H9 (cell line): Measurements from ENCODE around the gene GLT1D1. TPM values are rescaled to one million over a fixed set of nuclear protein-coding genes. Genes with fewer than 3 reads are reported as not detected.
A peak's percentile ranks its signal among the peaks of the same experiment; 100 is the strongest.

Experiments used
- DNase-seq: peaks from one replicate; pipeline ENCODE4 v3.0.0-alpha.2; 2017
- H2AFZ ChIP-seq: one replicate; pipeline ENCODE4 v1.6.1; 2013; ENCODE audit warnings: mild to moderate bottlenecking, low read length, control low read depth, moderate library complexity
- H2AK5ac ChIP-seq: 2 replicates; pipeline ENCODE4 v1.6.1; 2013; ENCODE audit warnings: low read length, control low read depth, mixed read lengths; ENCODE audit not compliant: insufficient read length
- H2BK120ac ChIP-seq: one replicate; pipeline ENCODE4 v1.6.1; 2013; ENCODE audit warnings: low read depth, mild to moderate bottlenecking, low read length, control low read depth, inconsistent platforms; ENCODE audit not compliant: poor library complexity, severe bottlenecking
- H2BK12ac ChIP-seq: 2 replicates; pipeline ENCODE4 v1.6.1; 2013; ENCODE audit warnings: low read length, control low read depth, mixed read lengths, low read depth; ENCODE audit not compliant: insufficient read length
- H2BK15ac ChIP-seq: 2 replicates; pipeline ENCODE4 v1.6.1; 2013; ENCODE audit warnings: low read depth, low read length, control low read depth
- H2BK20ac ChIP-seq: one replicate; pipeline ENCODE4 v1.6.1; 2013; ENCODE audit warnings: low read depth, mild to moderate bottlenecking, low read length, control low read depth, inconsistent platforms; ENCODE audit not compliant: poor library complexity, severe bottlenecking
- H2BK5ac ChIP-seq: 2 replicates; pipeline ENCODE4 v1.6.1; 2013; ENCODE audit warnings: low read length, control low read depth, mixed read lengths; ENCODE audit not compliant: insufficient read length
- H3K14ac ChIP-seq: 2 replicates; pipeline ENCODE4 v1.6.1; 2013; ENCODE audit warnings: low read length, control low read depth; ENCODE audit not compliant: insufficient read depth
- H3K18ac ChIP-seq: 2 replicates; pipeline ENCODE4 v1.6.1; 2013; ENCODE audit warnings: low read depth, mild to moderate bottlenecking, mixed read lengths, low read length, control low read depth; ENCODE audit not compliant: insufficient read length
- H3K23ac ChIP-seq: 2 replicates; pipeline ENCODE4 v1.6.1; 2013; ENCODE audit warnings: low read length, control low read depth, mixed read lengths, low read depth; ENCODE audit not compliant: insufficient read length
- H3K23me2 ChIP-seq: 2 replicates; pipeline ENCODE4 v1.6.1; 2013; ENCODE audit warnings: low read depth, mild to moderate bottlenecking, mixed read lengths, low read length, control low read depth; ENCODE audit not compliant: insufficient read length, poor library complexity, severe bottlenecking
- H3K27ac ChIP-seq: 2 replicates; pipeline ENCODE4 v1.5.1; 2013; ENCODE audit warnings: low read length, control low read depth, mixed read lengths, low read depth; ENCODE audit not compliant: insufficient read length
- H3K27me3 ChIP-seq: 2 replicates; pipeline ENCODE4 v1.6.1; 2013; ENCODE audit warnings: low read length, control low read depth, inconsistent platforms; ENCODE audit not compliant: insufficient read depth
- H3K4ac ChIP-seq: 2 replicates; pipeline ENCODE4 v1.6.1; 2013; ENCODE audit warnings: low read depth, mild to moderate bottlenecking, control low read depth, inconsistent platforms, low read length, moderate library complexity
- H3K4me1 ChIP-seq: 2 replicates; pipeline ENCODE4 v1.6.1; 2013; ENCODE audit warnings: low read length, control low read depth, inconsistent platforms; ENCODE audit not compliant: insufficient read depth
- H3K4me2 ChIP-seq: 2 replicates; pipeline ENCODE4 v1.6.1; 2013; ENCODE audit warnings: low read length, control low read depth, mixed read lengths; ENCODE audit not compliant: insufficient read length, insufficient read depth
- H3K56ac ChIP-seq: 2 replicates; pipeline ENCODE4 v1.6.1; 2013; ENCODE audit warnings: low read depth, mild to moderate bottlenecking, mixed read lengths, low read length, control low read depth; ENCODE audit not compliant: insufficient read length
- H3K79me1 ChIP-seq: 2 replicates; pipeline ENCODE4 v1.6.1; 2013; ENCODE audit warnings: low read depth, mild to moderate bottlenecking, moderate library complexity, low read length, control low read depth, inconsistent platforms; ENCODE audit not compliant: insufficient read depth, poor library complexity, severe bottlenecking
- H3K79me2 ChIP-seq: 2 replicates; pipeline ENCODE4 v1.6.1; 2013; ENCODE audit warnings: low read length, control low read depth, inconsistent platforms; ENCODE audit not compliant: insufficient read depth
- H3K9ac ChIP-seq: 2 replicates; pipeline ENCODE4 v1.6.1; 2013; ENCODE audit warnings: low read length, control low read depth, mixed read lengths; ENCODE audit not compliant: insufficient read length; ENCODE audit errors: extremely low read depth
- H3K9me3 ChIP-seq: one replicate; pipeline ENCODE4 v1.6.1; 2013; ENCODE audit warnings: low read depth, low read length, inconsistent platforms; ENCODE audit not compliant: control insufficient read depth
- H3T11ph ChIP-seq: one replicate; pipeline ENCODE4 v1.6.1; 2013; ENCODE audit warnings: mild to moderate bottlenecking, low read length, control low read depth, inconsistent platforms
- H4K20me1 ChIP-seq: one replicate; pipeline ENCODE4 v1.6.1; 2013; ENCODE audit not compliant: control insufficient read depth, insufficient read length, insufficient read depth
- H4K5ac ChIP-seq: 2 replicates; pipeline ENCODE4 v1.6.1; 2013; ENCODE audit warnings: low read depth, mild to moderate bottlenecking, mixed read lengths, low read length, control low read depth; ENCODE audit not compliant: insufficient read length
- H4K8ac ChIP-seq: replicated peaks from 2 replicates; pipeline ENCODE4 v1.6.1; 2013; ENCODE audit warnings: low read length, control low read depth, mixed read lengths, low read depth; ENCODE audit not compliant: insufficient read length
- H4K91ac ChIP-seq: 2 replicates; pipeline ENCODE4 v1.6.1; 2013; ENCODE audit warnings: low read depth, mild to moderate bottlenecking, moderate library complexity, mixed read lengths, low read length, control low read depth; ENCODE audit not compliant: insufficient read length
- H3K27ac Mint-ChIP-seq, 3 experiments: 2 replicates in 2 of 3; 3 replicates in 1 of 3; pipeline ENCODE4 v1.8.0; 2020 to 2021; ENCODE audit warnings: mixed read lengths in 3 of 3, mild to moderate bottlenecking in 1 of 3, moderate library complexity in 1 of 3
- H3K27me3 Mint-ChIP-seq: 2 replicates; pipeline ENCODE4 v1.8.0; 2021; ENCODE audit warnings: low read depth, mild to moderate bottlenecking, moderate library complexity, mixed read lengths
- H3K36me3 Mint-ChIP-seq, 3 experiments: 2 replicates in 2 of 3; 3 replicates in 1 of 3; pipeline ENCODE4 v1.8.0; 2020 to 2021; ENCODE audit warnings: low read depth in 3 of 3, mixed read lengths in 3 of 3; ENCODE audit not compliant: insufficient read depth in 1 of 3
- H3K4me1 Mint-ChIP-seq, 2 experiments: 2 replicates each; pipeline ENCODE4 v1.8.0; 2020; ENCODE audit warnings: mixed read lengths in 2 of 2
- H3K4me3 Mint-ChIP-seq, 2 experiments: 2 replicates in 1 of 2; 3 replicates in 1 of 2; pipeline ENCODE4 v1.8.0; 2020 to 2021; ENCODE audit warnings: mild to moderate bottlenecking in 2 of 2, mixed read lengths in 2 of 2, moderate library complexity in 1 of 2
- H3K9me3 Mint-ChIP-seq, 2 experiments: 2 replicates in 1 of 2; 3 replicates in 1 of 2; pipeline ENCODE4 v1.8.0; 2020; ENCODE audit warnings: mild to moderate bottlenecking in 2 of 2, mixed read lengths in 2 of 2, moderate library complexity in 1 of 2
- WGBS: extraction: QIAGEN DNeasy Blood & Tissue Kit; methylation state at CpG from one replicate; pipeline ENCODE4 v1.1.7; 2013; ENCODE audit warnings: missing lambda C conversion rate, low lambda C conversion rate, mixed read lengths; ENCODE audit not compliant: insufficient read length; ENCODE audit errors: extremely low coverage; 5-methylcytosine and 5-hydroxymethylcytosine counted together
- total RNA-seq: library from RNA; stranded (reverse); gene quantifications from 2 replicates; pipeline ENCODE4 v1.2.1, GENCODE V29; 2021
- TF ChIP-seq, protein P1 (sequence below): fragments of 200-600 bp; sonication (generic); conservative IDR thresholded peaks from 3 replicates; pipeline ENCODE4 v1.8.0; 2021; ENCODE audit warnings: antibody characterized with exemption, mild to moderate bottlenecking

GLT1D1 gene
- total RNA-seq, 1 experiment from 2014 or later, result 7.0 TPM

DNA sequence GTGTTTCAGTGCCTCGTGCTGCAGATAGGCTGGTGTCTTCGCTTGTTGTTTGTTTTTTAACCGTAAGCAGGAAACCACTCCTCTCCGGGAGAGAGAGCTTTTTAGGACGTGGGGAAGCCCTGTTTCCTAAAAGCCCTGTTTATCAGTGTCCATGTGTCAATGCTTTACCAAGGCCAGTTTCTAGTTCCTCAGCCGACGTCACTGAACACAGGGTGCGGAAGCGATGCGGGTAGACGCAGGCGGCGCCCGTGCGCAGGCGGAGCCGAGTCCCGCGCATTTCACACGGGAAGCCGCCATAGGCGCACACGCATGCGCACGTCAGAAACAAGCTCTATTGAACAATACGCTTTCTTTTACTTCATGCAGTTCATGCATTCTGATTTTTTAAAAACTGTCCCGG lies 79.8 kb downstream of the GLT1D1 start:
- Histone ChIP-seq H3K18ac (no peak overlapping the region), H2AFZ (no peak overlapping the region), H3K79me1 (no peaks in the 10 kb centered on the region), H2AK5ac (no peak overlapping the region), H2BK12ac (no peak overlapping the region), H3T11ph (no peak overlapping the region), H3K9ac (no peak overlapping the region), H3K4me1 (no peaks in the 10 kb centered on the region), H3K27me3 (no peaks in the 10 kb centered on the region), H3K27ac (no peak overlapping the region), H2BK15ac (no peak overlapping the region), H3K4me2 (no peak overlapping the region), H2BK120ac (no peak overlapping the region), H4K91ac (no peak overlapping the region), H3K23me2 (no peaks in the 10 kb centered on the region), H3K79me2 (no peaks in the 10 kb centered on the region), H4K8ac (no peak overlapping the region), H3K23ac (no peak overlapping the region), H3K14ac (no peak overlapping the region), H2BK20ac (no peak overlapping the region), H3K4ac (no peak overlapping the region), H2BK5ac (no peak overlapping the region), H3K9me3 (no peaks in the 10 kb centered on the region), H4K20me1 (no peaks in the 10 kb centered on the region), H4K5ac (no peak overlapping the region), H3K56ac (no peak overlapping the region)
- no CpG with 5 or more reads among the region's 27 CpGs for WGBS
- TF ChIP-seq, protein P1, sequence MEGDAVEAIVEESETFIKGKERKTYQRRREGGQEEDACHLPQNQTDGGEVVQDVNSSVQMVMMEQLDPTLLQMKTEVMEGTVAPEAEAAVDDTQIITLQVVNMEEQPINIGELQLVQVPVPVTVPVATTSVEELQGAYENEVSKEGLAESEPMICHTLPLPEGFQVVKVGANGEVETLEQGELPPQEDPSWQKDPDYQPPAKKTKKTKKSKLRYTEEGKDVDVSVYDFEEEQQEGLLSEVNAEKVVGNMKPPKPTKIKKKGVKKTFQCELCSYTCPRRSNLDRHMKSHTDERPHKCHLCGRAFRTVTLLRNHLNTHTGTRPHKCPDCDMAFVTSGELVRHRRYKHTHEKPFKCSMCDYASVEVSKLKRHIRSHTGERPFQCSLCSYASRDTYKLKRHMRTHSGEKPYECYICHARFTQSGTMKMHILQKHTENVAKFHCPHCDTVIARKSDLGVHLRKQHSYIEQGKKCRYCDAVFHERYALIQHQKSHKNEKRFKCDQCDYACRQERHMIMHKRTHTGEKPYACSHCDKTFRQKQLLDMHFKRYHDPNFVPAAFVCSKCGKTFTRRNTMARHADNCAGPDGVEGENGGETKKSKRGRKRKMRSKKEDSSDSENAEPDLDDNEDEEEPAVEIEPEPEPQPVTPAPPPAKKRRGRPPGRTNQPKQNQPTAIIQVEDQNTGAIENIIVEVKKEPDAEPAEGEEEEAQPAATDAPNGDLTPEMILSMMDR, result no peak
- Mint-ChIP-seq H3K4me3 (no peak overlapping the region), H3K27ac (0 out of 7 replicates have a peak overlapping the region, but pooled peaks of 1 of the 3 experiments have one; percentile 47), H3K36me3 (no peaks in the 10 kb centered on the region), H3K9me3 (no peaks in the 10 kb centered on the region), H3K27me3 (peaks cover 2% of the 10 kb centered on the region; the same call in 1 of the 2 replicates), H3K4me1 (peaks cover 10 to 17% of the 10 kb centered on the region in 2 experiments)
- DNase-seq, result no peak
